Activated T-helper 2 cell treated with anti-CD3 and anti-CD28 coated beads, Interferon-gamma antibody, Interleukin-2, Interleukin-4, amounts not matched to agents 10 μg/mL and 5 μg/mL and 100 μg/mL, durations not matched to agents 14 hours and 24 hours and 36 hours (primary cell): ENCODE data around the gene LRRN4CL. TPM values are rescaled to one million over a fixed set of nuclear protein-coding genes. Genes with fewer than 3 reads are reported as not detected.
A peak's percentile ranks its signal among the peaks of the same experiment; 100 is the strongest.
"Not testable (repeated sequence)": the region's sequence is repeated elsewhere in the genome, so short reads cannot be mapped to it uniquely, and the experiment has no call there.

Experiments
- DNase-seq: peaks from one replicate; pipeline ENCODE4 v3.0.0; 2021; ENCODE audit warnings: low spot score
- H3K27ac Mint-ChIP-seq: one replicate; pipeline ENCODE4 v1.8.0; 2021; ENCODE audit warnings: mixed read lengths
- H3K27me3 Mint-ChIP-seq: one replicate; pipeline ENCODE4 v1.8.0; 2021; ENCODE audit warnings: low read depth, mixed read lengths
- H3K36me3 Mint-ChIP-seq: one replicate; pipeline ENCODE4 v1.8.0; 2021; ENCODE audit warnings: low read depth, mixed read lengths
- H3K4me1 Mint-ChIP-seq: one replicate; pipeline ENCODE4 v1.8.0; 2021; ENCODE audit warnings: low read depth, mixed read lengths
- H3K4me3 Mint-ChIP-seq: one replicate; pipeline ENCODE4 v1.8.0; 2021; ENCODE audit warnings: low read depth, mild to moderate bottlenecking, moderate library complexity, mixed read lengths
- H3K9me3 Mint-ChIP-seq: one replicate; pipeline ENCODE4 v1.8.0; 2021; ENCODE audit warnings: mixed read lengths
- intact Hi-C: fragments of 100-400 bp; cut with micrococcal nuclease; formaldehyde crosslinking; loops from one replicate; pipeline ENCODE4 v1.15.1; 2023
- total RNA-seq: library from RNA; stranded (reverse); gene quantifications from 2 replicates; pipeline ENCODE4 v1.2.3, GENCODE V29; 2022

The LRRN4CL gene
- 0.18 and 0.23 TPM in 2 replicates for total RNA-seq

GRCh38 chr11:62689421-62690183 is at the start of gene LRRN4CL:
LRRN4CL (minus strand) TSS chr11:62689530; CDS start chr11:62688508, 1,022 bp downstream.
- no peak within 1 kb of the TSS for H3K4me3 Mint-ChIP-seq
- no peaks in the 10 kb centered on the region for H3K9me3 Mint-ChIP-seq
- DNase-seq: no peak
- peaks cover 3% of the 10 kb centered on the region for H3K4me1 Mint-ChIP-seq
- H3K36me3 Mint-ChIP-seq: peaks cover 23% of the 10 kb centered on the region
- intact Hi-C loops: loop anchor here (10.0 kb wide), 2 partner anchors 265 to 295 kb away; no protein-coding TSS in a partner anchor
- H3K27ac Mint-ChIP-seq: no peak within 1 kb of the TSS
- H3K27me3 Mint-ChIP-seq: peaks cover 6% of the 10 kb centered on the region

- H3K9me3 Mint-ChIP-seq: no peaks in the 10 kb centered on the region
- intact Hi-C loops: no loop called here
- peaks cover 40% of the 10 kb centered on the region for H3K36me3 Mint-ChIP-seq
- no peak overlapping the region for H3K4me3 Mint-ChIP-seq
- peaks cover 5% of the 10 kb centered on the region for H3K4me1 Mint-ChIP-seq
- no peak overlapping the region for H3K27ac Mint-ChIP-seq
- DNase-seq: no peak
- no peaks in the 10 kb centered on the region for H3K27me3 Mint-ChIP-seq
Measured at GRCh38 chr11:62737196-62737595, 47.9 kb upstream of the LRRN4CL start.

DNA sequence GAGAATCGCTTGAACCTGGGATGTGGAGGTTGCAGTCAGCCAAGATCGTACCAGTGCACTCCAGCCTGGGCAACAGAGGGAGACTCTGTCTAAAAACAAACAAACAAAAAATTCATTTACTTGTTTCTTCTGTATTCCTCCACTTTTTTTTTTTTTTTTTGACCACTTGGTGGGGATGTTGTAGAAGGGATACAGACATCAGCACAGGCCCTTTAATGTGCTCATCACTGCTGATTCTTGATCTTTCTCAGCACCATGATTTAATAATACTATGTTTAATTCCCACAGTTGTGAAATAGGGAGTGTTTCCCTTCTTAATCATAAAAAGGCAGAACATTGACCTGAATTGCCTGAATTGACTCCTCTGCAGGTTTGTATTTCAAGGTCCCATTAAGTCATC is 43.5 kb upstream of the LRRN4CL start:
- DNase-seq: no peak
- intact Hi-C loops: no loop called here
- peak overlapping the region; percentile 6 for H3K27ac Mint-ChIP-seq
- H3K9me3 Mint-ChIP-seq: no peaks in the 10 kb centered on the region
- H3K4me1 Mint-ChIP-seq: peaks cover 10% of the 10 kb centered on the region
- H3K36me3 Mint-ChIP-seq: peaks cover 43% of the 10 kb centered on the region
- no peaks in the 10 kb centered on the region for H3K27me3 Mint-ChIP-seq
- no peak overlapping the region for H3K4me3 Mint-ChIP-seq

DNA sequence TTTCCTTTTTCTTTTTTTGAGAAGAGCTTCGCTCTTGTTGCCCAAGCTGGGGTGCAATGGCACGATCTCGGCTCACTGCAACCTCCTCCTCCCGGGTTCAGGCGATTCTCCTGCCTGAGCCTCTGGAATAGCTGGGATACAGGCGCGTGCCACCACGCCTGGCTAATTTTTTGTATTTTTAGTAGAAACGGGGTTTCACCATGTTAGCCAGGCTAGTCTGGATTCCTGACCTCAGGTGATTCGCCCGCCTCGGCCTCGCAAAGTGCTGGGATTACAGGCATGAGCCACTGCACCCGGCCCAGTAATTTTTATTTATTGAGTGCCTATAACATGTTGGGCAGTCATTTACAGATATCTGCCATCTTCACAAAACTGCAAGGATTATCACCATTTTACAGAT is 40.7 kb upstream of the LRRN4CL start:
- peak overlapping the region; percentile 76 for H3K4me3 Mint-ChIP-seq
- H3K27ac Mint-ChIP-seq, H3K9me3 Mint-ChIP-seq, H3K27me3 Mint-ChIP-seq, DNase-seq, intact Hi-C loops: not testable (repeated sequence)
- peaks cover 46% of the 10 kb centered on the region for H3K36me3 Mint-ChIP-seq
- H3K4me1 Mint-ChIP-seq: peaks cover 15% of the 10 kb centered on the region

DNA sequence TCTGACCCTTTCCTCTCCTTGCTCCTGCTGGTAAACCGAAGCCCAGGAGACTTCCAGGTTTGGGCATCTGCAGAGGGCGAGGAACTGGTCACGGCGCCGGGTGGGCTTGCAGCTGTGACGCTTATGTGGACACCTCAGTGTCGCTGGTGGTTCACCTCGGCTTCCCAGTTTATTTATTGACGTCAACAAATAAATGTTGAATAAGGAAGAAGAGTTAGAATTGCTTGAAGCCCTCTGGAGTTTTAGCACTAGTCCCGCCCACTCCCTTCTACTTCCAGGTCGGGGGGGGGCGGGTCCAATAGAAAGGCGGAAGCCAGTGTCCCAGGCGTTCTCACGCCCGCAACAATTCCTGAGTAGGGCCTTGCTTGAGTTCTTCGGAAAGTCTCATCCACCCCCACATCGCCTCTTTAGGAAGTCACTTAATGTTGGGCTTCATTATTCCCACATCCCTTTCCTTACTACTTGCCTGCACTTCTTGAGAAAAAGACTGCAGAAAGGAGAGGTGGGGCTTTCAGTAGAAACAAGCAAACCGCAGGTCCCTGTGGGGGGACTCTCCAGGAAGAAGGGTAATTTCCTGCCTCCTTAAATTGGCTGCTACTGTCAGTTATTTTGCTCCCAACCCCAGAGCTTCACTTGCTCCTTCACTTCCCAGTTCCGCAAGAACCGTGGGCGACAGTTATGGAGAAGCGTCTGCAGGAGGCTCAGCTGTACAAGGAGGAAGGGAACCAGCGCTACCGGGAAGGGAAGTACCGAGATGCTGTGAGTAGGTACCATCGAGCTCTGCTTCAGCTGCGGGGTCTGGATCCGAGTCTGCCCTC is 39.0 kb upstream of the LRRN4CL start, which contains the start of gene TTC9C:
TTC9C (plus strand) TSS at position 316 of the 818 bp plus-strand sequence; CDS start at position 679, 363 bp downstream.
- peak within 1 kb of the TSS; percentile 96 for H3K27ac Mint-ChIP-seq
- intact Hi-C loops: loop anchor here (2.0 to 5.0 kb wide), 3 partner anchors 24 to 126 kb away; partner anchors contain the start of genes INTS5 and MTA2
- peaks cover 61% of the 10 kb centered on the region for H3K36me3 Mint-ChIP-seq
- no peaks in the 10 kb centered on the region for H3K9me3 Mint-ChIP-seq
- DNase-seq: peak; percentile 78
- peak within 1 kb of the TSS; percentile 99 for H3K4me3 Mint-ChIP-seq
- peaks cover 30% of the 10 kb centered on the region for H3K4me1 Mint-ChIP-seq
- no peaks in the 10 kb centered on the region for H3K27me3 Mint-ChIP-seq

- Mint-ChIP-seq H3K9me3 (no peaks in the 10 kb centered on the region), H3K4me3 (peak overlapping the region; percentile 99), H3K27me3 (no peaks in the 10 kb centered on the region), H3K4me1 (peaks cover 26% of the 10 kb centered on the region), H3K27ac (peak overlapping the region; percentile 96), H3K36me3 (peaks cover 61% of the 10 kb centered on the region)
- intact Hi-C loops: loop anchor here (1.0 to 5.0 kb wide), 10 partner anchors 19 to 153 kb away; partner anchors contain the start of genes INTS5, LBHD1, MTA2 and SLC3A2
- DNase-seq: peak; percentile 85
Measured at GRCh38 chr11:62727872-62728170, 38.5 kb upstream of the LRRN4CL start.

- peaks cover 30% of the 10 kb centered on the region for H3K4me1 Mint-ChIP-seq
- H3K36me3 Mint-ChIP-seq: peaks cover 65% of the 10 kb centered on the region
- peak; percentile 100 for DNase-seq
- H3K4me3 Mint-ChIP-seq: peak within 1 kb of the TSS; percentile 99
- H3K27me3 Mint-ChIP-seq: no peaks in the 10 kb centered on the region
- intact Hi-C loops: loop anchor here (1.0 to 5.0 kb wide), 9 partner anchors 18 to 153 kb away; partner anchors contain the start of genes INTS5, LBHD1, MTA2 and SLC3A2
- H3K9me3 Mint-ChIP-seq: no peaks in the 10 kb centered on the region
- peak within 1 kb of the TSS; percentile 96 for H3K27ac Mint-ChIP-seq
Measured at GRCh38 chr11:62727165-62727871, 38.0 kb upstream of the LRRN4CL start, which contains the start of gene HNRNPUL2. HNRNPUL2 (minus strand) TSS chr11:62727457; CDS start chr11:62727156, 301 bp downstream.

- H3K36me3 Mint-ChIP-seq: peaks cover 70% of the 10 kb centered on the region
- peak overlapping the region; percentile 99 for H3K4me3 Mint-ChIP-seq
- H3K4me1 Mint-ChIP-seq: peaks cover 34% of the 10 kb centered on the region
Measured at GRCh38 chr11:62726915-62727164, 37.5 kb upstream of the LRRN4CL start.

GRCh38 chr11:62726156-62726914 is 37.0 kb upstream of the LRRN4CL start:
- H3K36me3 Mint-ChIP-seq: peaks cover 72% of the 10 kb centered on the region
- no peaks in the 10 kb centered on the region for H3K27me3 Mint-ChIP-seq
- H3K9me3 Mint-ChIP-seq: no peaks in the 10 kb centered on the region
- H3K4me1 Mint-ChIP-seq: peaks cover 37% of the 10 kb centered on the region
- H3K27ac Mint-ChIP-seq: peak overlapping the region; percentile 65
- peak overlapping the region; percentile 99 for H3K4me3 Mint-ChIP-seq
- DNase-seq: no peak
- intact Hi-C loops: loop anchor here (2.0 to 5.0 kb wide), 4 partner anchors 54 to 154 kb away; partner anchors contain the start of genes INTS5, LBHD1, MTA2 and SLC3A2

More at GRCh38 chr11:62726915-62727164, 37.5 kb upstream of the LRRN4CL start:
- intact Hi-C loops: loop anchor here (1.0 to 5.0 kb wide), 9 partner anchors 18 to 154 kb away; partner anchors contain the start of genes INTS5, LBHD1, MTA2 and SLC3A2
- H3K27ac Mint-ChIP-seq: peak overlapping the region; percentile 96
- no peaks in the 10 kb centered on the region for H3K27me3 Mint-ChIP-seq
- DNase-seq: no peak
- H3K9me3 Mint-ChIP-seq: no peaks in the 10 kb centered on the region

DNA sequence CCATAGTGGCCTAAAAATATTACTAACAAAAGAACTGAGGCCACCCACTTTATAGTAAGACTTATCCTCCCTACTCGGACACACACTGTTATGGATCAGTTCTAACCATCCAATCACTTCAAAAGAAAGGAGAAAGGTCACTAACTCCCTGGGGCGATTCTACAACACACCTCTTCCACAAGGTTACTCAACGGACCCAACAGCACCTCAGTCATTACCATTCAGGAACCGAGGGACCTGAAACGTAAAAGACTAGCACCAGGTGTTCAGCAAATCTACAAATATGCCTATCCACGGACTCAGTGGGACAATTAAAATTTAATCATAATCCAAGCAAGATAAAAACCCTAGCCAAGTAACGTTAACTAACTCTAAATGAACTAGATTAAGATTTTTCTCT is 36.3 kb upstream of the LRRN4CL start:
- Mint-ChIP-seq H3K36me3 (peaks cover 75% of the 10 kb centered on the region), H3K4me1 (peaks cover 43% of the 10 kb centered on the region), H3K9me3 (no peaks in the 10 kb centered on the region), H3K27me3 (no peaks in the 10 kb centered on the region), H3K4me3 (peak overlapping the region; percentile 99), H3K27ac (peak overlapping the region; percentile 65)
- intact Hi-C loops: loop anchor here (2.0 to 5.0 kb wide), 4 partner anchors 53 to 155 kb away; partner anchors contain the start of genes INTS5, LBHD1, MTA2 and SLC3A2
- DNase-seq: no peak

DNA sequence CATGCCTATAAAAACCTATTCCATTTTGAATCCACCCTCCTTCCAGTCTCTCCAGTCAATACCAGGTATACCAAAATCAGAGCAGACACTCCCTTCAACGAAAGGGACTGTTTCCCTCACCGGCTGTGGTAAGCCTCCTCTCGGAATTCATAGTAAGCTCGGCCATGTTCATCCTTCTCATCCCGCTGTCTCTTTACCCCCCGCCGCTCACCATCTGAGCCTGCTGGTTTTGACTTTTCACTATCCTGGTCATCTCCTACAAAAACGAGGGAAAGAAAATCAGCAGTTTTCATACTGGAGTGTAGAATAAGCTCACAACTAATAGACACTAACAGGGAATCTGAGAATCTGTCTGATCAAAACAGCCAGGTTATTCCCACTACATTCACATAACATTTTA is 34.8 kb upstream of the LRRN4CL start:
- H3K27me3 Mint-ChIP-seq: no peaks in the 10 kb centered on the region

More for the DNA sequence above, 34.8 kb upstream of the LRRN4CL start:
- DNase-seq: no peak
- Mint-ChIP-seq H3K9me3 (no peaks in the 10 kb centered on the region), H3K27ac (peak overlapping the region; percentile 56), H3K4me1 (peaks cover 45% of the 10 kb centered on the region), H3K4me3 (peak overlapping the region; percentile 99), H3K36me3 (peaks cover 81% of the 10 kb centered on the region)
- intact Hi-C loops: no loop called here
